ENCODE results near the gene NAGLU.

Gene NAGLU

GRCh38 chr17:42525221-42525620, 10.8 kb upstream of the NAGLU start:
- DNase-seq (ENCODE audit: low read depth in 2 of 2) = peak in 1 of 2 donors; percentile 47
- TF ChIP-seq, protein P1, sequence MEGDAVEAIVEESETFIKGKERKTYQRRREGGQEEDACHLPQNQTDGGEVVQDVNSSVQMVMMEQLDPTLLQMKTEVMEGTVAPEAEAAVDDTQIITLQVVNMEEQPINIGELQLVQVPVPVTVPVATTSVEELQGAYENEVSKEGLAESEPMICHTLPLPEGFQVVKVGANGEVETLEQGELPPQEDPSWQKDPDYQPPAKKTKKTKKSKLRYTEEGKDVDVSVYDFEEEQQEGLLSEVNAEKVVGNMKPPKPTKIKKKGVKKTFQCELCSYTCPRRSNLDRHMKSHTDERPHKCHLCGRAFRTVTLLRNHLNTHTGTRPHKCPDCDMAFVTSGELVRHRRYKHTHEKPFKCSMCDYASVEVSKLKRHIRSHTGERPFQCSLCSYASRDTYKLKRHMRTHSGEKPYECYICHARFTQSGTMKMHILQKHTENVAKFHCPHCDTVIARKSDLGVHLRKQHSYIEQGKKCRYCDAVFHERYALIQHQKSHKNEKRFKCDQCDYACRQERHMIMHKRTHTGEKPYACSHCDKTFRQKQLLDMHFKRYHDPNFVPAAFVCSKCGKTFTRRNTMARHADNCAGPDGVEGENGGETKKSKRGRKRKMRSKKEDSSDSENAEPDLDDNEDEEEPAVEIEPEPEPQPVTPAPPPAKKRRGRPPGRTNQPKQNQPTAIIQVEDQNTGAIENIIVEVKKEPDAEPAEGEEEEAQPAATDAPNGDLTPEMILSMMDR (IDR thresholded peaks at IDR 0.05; ENCODE audit: low read depth, low read length) = no peak
- H3K4me3 ChIP-seq (replicated peaks in 1 of 2; ENCODE audit: low read depth in 2 of 2, low read length in 2 of 2) = no peak overlapping the region

DNA sequence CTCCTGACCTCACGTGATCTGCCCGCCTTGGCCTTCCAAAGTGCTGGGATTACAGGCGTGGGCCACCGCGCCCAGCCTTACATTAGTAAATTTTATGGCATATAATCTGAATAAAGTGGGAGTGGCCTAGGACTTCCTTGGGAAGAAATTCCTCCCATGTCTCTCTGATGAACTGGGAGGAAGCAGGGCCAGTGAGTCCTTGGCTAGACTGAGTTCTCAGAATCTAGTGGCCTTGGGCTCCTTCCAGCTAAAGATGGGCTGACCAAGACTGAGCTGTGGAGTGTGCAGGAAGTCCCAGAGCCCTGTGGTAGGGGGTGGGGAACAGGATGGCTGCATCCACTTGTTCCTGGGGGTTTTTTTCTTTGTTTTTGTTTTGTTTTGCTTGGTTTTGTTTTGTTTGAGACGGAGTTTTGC, 10.0 kb upstream of the NAGLU start:
- TF ChIP-seq, protein P1 (IDR thresholded peaks at IDR 0.05; ENCODE audit: low read depth, low read length) = no peak
- no peak overlapping the region for H3K4me3 ChIP-seq (replicated peaks in 1 of 2; ENCODE audit: low read depth in 2 of 2, low read length in 2 of 2)
- DNase-seq (ENCODE audit: low read depth in 2 of 2) = peak; percentile 63 to 77

DNA sequence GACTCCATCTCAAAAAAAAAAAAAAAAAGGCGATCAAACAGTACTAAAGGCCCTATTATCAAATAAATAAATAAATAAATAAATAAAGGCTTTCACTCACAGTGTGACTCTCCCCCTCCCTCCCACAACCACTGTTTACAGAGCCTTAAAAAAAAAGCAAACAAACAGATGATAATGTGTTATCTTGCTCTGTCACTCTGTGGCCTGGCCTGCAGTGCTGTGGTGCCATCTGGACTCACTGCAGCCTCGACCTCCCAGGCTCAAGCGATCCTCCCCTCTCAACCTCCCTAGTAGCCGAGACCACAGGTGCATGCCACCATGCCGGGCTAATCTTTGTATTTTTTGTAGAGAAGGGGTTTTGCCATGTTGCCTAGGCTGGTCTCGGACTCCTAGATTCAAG, 8.1 kb upstream of the NAGLU start:
- H3K4me3 ChIP-seq (replicated peaks in 1 of 2; ENCODE audit: low read depth in 2 of 2, low read length in 2 of 2) = no peak overlapping the region
- TF ChIP-seq, protein P1 (IDR thresholded peaks at IDR 0.05; ENCODE audit: low read depth, low read length) = no peak
- no peak for DNase-seq (ENCODE audit: low read depth in 2 of 2)

DNA sequence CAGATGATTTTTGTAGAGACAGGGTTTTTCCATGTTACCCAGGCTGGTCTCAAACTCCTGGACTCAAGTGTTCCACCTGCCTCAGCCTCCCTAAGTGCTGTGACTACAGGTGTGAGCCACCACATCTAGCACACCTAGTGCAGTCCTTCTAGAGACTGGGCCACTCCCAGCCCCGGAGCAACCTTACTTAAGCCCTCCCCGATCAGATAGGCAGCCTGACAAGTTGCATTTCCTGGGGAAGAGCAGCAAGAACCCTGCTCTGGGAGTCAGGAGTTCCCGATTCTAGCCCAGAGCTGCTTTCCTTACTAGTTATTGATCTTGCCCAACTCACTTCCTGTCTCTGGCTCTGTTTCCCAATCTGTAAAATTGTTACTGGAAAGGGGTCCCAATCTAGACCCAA, 7.0 kb upstream of the NAGLU start:
- DNase-seq (ENCODE audit: low read depth in 2 of 2) = no peak
- TF ChIP-seq, protein P1 (IDR thresholded peaks at IDR 0.05; ENCODE audit: low read depth, low read length) = no peak
- H3K4me3 ChIP-seq (replicated peaks in 1 of 2; ENCODE audit: low read depth in 2 of 2, low read length in 2 of 2) = no peak overlapping the region

DNA sequence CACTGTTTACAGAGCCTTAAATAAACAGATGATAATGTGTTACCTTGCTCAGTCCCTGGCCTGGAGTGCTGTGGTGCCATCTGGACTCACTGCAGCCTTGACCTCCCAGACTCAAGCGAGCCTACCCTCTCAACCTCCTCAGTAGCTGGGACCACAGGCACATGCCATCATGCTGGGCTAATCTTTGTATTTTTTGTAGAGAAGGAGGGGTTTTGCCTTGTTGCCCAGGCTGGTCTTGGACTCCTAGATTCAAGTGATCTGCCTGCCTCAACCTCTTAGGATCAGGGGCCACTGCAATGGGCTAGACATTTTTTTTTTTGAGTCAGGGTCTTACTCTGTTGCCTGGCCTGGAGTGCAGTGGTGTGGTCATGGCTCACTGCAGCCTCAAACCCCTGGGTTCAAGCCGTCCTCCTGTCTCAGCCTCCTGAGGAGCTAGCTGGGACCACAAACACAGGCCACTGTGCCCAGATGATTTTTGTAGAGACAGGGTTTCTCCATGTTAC, 5.0 kb upstream of the NAGLU start:
- TF ChIP-seq, protein P1 (IDR thresholded peaks at IDR 0.05; ENCODE audit: low read depth, low read length) = no peak
- no peak for DNase-seq (ENCODE audit: low read depth in 2 of 2)
- H3K4me3 ChIP-seq (replicated peaks in 1 of 2; ENCODE audit: low read depth in 2 of 2, low read length in 2 of 2) = no peak overlapping the region

- TF ChIP-seq, protein P1 (IDR thresholded peaks at IDR 0.05; ENCODE audit: low read depth, low read length) = peak; percentile 31
- H3K4me3 ChIP-seq (replicated peaks in 1 of 2; ENCODE audit: low read depth in 2 of 2, low read length in 2 of 2) = peak overlapping the region; percentile 34 to 49
Measured at GRCh38 chr17:42531455-42532354, 4.3 kb upstream of the NAGLU start.

More at GRCh38 chr17:42531455-42532354, 4.3 kb upstream of the NAGLU start:
- peak; percentile 47 to 50 for DNase-seq (ENCODE audit: low read depth in 2 of 2)

Data from cardiac fibroblast (primary cell).